AG09319 (cell line): ENCODE data around the gene CSK.

Experiments
- DNase-seq: peaks from one replicate; pipeline ENCODE4 v3.0.0-alpha.2; 2010; ENCODE audit warnings: low read depth; ENCODE audit errors: extremely low read depth
- TF ChIP-seq, protein P1 (sequence below): IDR thresholded peaks from 2 replicates; pipeline ENCODE4 v1.5.1; 2011; ENCODE audit warnings: low read depth, mild to moderate bottlenecking, inconsistent platforms, low read length, moderate library complexity

The CSK gene

GRCh38 chr15:74778599-74778970 lies 3.3 kb upstream of the CSK start:
- no peak for DNase-seq
- TF ChIP-seq, protein P1, sequence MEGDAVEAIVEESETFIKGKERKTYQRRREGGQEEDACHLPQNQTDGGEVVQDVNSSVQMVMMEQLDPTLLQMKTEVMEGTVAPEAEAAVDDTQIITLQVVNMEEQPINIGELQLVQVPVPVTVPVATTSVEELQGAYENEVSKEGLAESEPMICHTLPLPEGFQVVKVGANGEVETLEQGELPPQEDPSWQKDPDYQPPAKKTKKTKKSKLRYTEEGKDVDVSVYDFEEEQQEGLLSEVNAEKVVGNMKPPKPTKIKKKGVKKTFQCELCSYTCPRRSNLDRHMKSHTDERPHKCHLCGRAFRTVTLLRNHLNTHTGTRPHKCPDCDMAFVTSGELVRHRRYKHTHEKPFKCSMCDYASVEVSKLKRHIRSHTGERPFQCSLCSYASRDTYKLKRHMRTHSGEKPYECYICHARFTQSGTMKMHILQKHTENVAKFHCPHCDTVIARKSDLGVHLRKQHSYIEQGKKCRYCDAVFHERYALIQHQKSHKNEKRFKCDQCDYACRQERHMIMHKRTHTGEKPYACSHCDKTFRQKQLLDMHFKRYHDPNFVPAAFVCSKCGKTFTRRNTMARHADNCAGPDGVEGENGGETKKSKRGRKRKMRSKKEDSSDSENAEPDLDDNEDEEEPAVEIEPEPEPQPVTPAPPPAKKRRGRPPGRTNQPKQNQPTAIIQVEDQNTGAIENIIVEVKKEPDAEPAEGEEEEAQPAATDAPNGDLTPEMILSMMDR: no peak

DNA sequence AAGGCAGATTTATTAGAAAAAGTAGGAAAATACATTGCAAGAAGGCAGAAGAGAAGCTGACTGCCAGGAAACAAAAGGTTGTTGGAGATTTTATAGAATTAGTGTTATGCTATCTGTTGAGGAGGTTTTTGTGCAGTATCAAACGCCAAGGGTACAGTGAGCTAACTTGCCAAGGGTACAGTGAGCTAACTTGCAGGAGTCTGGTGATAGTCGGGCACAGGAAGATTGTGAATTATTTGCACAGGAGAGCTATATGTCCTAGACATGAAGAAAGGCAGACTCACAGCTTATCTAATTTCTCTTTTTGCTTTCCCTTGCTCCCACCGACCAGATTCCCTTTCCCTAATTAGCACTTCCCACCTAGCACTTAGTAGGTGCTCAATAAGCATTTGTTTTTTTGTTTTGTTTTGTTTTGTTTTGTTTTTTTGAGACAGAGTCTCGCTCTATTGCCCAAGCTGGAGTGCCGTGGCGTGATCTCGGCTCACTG lies 2.7 kb upstream of the CSK start:
- TF ChIP-seq, protein P1: no peak
- DNase-seq: no peak

- TF ChIP-seq, protein P1: no peak
These were observed 1.1 kb upstream of the CSK start for GRCh38 chr15:74780523-74781430.

GRCh38 chr15:74782259-74783071 lies 585 bp downstream of the CSK start:
- DNase-seq: no peak
- TF ChIP-seq, protein P1: no peak

More at GRCh38 chr15:74780523-74781430, 1.1 kb upstream of the CSK start:
- DNase-seq: no peak

DNA sequence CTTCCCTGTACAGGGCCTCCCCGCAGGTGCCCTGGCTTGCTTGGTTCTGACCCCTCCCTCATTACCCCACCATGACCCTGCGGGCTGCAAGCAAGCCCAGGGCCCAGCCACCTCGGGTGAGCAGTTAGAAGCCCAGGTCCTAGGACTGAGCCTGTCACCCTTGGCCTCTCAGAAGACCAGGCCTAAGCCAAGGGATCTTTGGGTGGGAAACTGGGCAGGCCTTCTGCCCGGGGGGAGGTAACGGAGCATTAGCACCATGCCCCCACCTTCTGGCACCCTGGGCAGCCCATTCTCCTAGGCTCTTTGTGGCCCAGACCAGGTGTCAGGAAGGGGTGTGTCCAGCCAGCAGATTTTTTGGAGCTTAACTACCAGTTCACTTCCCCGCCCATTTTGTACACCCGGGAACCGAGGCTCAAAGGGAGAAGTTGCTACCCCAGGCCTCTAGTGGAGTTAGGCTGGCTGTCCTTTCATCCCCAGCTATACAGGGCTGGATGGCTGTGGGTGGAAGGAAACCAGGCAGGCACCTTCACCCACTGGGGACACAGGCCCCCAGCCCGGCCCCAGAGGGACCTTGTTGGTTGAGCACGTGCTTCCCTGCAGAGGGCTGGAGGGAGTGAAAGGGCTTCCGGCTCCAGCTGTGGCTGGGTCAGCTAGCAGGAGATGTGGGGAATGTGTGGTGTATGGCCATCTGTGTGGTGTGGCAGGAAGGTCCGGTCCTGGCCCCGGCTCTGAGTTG lies 1.4 kb downstream of the CSK start:
- TF ChIP-seq, protein P1: no peak
- DNase-seq: no peak

GRCh38 chr15:74783808-74784175 lies 1.9 kb downstream of the CSK start:
- TF ChIP-seq, protein P1: no peak
- DNase-seq: no peak
